Measurements from ENCODE around the gene SIRPB2.
"Not testable (repeated sequence)": the region's sequence is repeated elsewhere in the genome, so short reads cannot be mapped to it uniquely, and the experiment has no call there.

SIRPB2 gene

DNA sequence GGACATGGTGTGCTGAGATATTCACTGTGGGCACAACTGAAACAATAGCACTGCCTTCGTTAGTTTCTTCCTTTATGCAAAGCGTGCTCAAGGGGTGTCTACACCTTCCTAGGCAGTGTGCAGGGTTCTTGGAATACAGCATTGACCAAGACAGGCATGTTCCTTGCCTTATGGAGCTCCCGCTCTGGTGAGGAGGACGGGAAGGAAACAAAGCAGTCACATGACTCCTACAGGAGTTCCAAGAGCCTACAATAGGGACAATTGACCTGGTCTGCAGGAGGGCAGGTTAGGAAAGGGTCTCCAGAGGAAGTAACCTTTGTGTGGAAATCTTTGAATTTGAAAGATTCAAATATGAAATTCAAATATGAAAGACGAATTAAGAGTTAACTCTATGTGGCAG, 25.8 kb upstream of the SIRPB2 start:
- in situ Hi-C loops (cut with HindIII; ENCODE audit: low pct_unique_long_range_greater_than_20kb, low sequenced_read_pairs) = no loop called here
- TF ChIP-seq JUND (IDR thresholded peaks at IDR 0.05; ENCODE audit: low read depth) = no peak
- no peak for DNase-seq (ENCODE audit: low read depth in 1 of 2, low spot score in 1 of 2)

DNA sequence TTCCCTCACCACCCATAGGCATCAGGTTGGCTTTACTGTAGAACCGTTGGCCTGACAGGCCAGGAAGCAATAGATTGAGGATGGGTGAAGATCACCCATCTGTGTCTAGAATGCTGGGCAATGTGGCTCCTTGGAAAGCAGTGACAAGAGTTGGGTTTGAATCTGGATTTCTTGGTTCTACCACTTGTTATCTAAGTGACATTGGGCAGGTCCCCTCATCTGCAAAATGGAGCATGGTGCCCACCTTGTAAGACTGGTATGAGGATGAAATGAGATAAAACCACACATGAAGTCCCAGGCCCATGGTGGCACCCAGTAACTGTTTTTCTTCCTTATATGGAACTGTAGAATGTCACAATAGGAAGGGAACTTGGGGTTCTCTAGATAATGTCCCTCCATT, 22.6 kb upstream of the SIRPB2 start:
- in situ Hi-C loops (cut with HindIII; ENCODE audit: low pct_unique_long_range_greater_than_20kb, low sequenced_read_pairs) = no loop called here
- TF ChIP-seq JUND (IDR thresholded peaks at IDR 0.05; ENCODE audit: low read depth) = no peak
- DNase-seq (ENCODE audit: low read depth in 1 of 2, low spot score in 1 of 2) = no peak

- TF ChIP-seq JUND (IDR thresholded peaks at IDR 0.05; ENCODE audit: low read depth) = no peak
- in situ Hi-C loops (cut with HindIII; ENCODE audit: low pct_unique_long_range_greater_than_20kb, low sequenced_read_pairs) = no loop called here
- peak; percentile 17 to 55 for DNase-seq (ENCODE audit: low read depth in 1 of 2, low spot score in 1 of 2)
Observed at GRCh38 chr20:1509237-1509636, 18.0 kb upstream of the SIRPB2 start.

- DNase-seq (ENCODE audit: low read depth in 1 of 2, low spot score in 1 of 2) = no peak
- no peak for TF ChIP-seq JUND (IDR thresholded peaks at IDR 0.05; ENCODE audit: low read depth)
- in situ Hi-C loops (cut with HindIII; ENCODE audit: low pct_unique_long_range_greater_than_20kb, low sequenced_read_pairs) = no loop called here
Observed at GRCh38 chr20:1508574-1508973, 17.4 kb upstream of the SIRPB2 start.

DNA sequence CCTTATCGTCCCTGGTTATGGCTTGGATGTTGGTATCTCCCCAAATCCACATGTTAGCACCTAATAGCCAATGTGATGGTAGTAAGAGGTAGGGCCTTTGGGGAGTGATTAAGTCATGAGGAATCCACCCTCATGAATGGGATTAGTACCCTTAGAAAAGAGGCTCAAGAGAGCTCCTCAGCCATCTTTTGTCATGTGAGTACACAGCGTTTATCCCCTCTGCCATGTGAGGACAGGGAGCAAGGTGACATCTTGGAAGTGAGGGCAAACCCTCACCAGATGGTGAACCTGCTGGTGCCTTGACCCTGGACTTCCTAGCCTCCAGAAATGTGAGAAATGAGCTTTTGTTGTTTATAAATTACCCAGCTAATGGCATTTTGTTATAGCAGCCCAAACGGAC, 16.1 kb upstream of the SIRPB2 start:
- TF ChIP-seq JUND (IDR thresholded peaks at IDR 0.05; ENCODE audit: low read depth) = no peak
- in situ Hi-C loops (cut with HindIII; ENCODE audit: low pct_unique_long_range_greater_than_20kb, low sequenced_read_pairs) = no loop called here
- DNase-seq (ENCODE audit: low read depth in 1 of 2, low spot score in 1 of 2) = no peak

GRCh38 chr20:1505871-1506270, 14.7 kb upstream of the SIRPB2 start:
- DNase-seq (ENCODE audit: low read depth in 1 of 2, low spot score in 1 of 2) = no peak
- in situ Hi-C loops (cut with HindIII; ENCODE audit: low pct_unique_long_range_greater_than_20kb, low sequenced_read_pairs) = no loop called here
- TF ChIP-seq JUND (IDR thresholded peaks at IDR 0.05; ENCODE audit: low read depth) = no peak

- DNase-seq (ENCODE audit: low read depth in 1 of 2, low spot score in 1 of 2) = no peak
- in situ Hi-C loops (cut with HindIII; ENCODE audit: low pct_unique_long_range_greater_than_20kb, low sequenced_read_pairs) = no loop called here
- no peak for TF ChIP-seq JUND (IDR thresholded peaks at IDR 0.05; ENCODE audit: low read depth)
Observed at GRCh38 chr20:1505361-1505760, 14.1 kb upstream of the SIRPB2 start.

DNA sequence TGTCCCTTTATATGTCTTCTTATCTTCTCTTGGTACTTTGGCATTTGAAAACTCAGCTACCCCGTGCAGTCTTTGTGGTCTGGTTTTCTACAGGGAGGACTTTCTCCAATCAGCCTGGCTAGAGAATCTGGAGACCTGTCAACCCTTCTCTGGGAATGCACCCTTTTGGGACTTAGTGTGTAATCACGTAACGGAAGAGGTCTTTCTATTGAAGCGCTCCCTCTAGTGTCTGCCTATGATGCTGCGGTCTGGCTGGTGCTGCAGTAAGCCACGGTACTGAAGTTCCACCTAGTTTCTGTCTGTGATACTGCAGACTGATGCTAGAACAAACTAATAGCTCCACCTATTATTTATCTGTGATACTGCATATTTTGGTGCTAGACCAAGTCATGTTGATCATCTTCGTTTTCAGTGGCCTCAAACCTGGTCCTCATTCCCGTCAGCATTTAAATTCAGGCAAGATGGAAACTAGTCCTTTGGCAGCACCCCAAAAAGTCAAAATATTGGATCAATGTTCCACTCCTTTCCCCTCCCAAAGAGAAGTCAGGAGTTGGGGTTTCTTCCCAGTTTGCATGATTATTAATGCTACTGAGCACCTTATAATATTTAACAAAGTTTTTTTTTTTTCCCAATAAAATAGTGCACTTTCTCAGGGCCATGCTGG, 12.5 kb upstream of the SIRPB2 start:
- in situ Hi-C loops (cut with HindIII; ENCODE audit: low pct_unique_long_range_greater_than_20kb, low sequenced_read_pairs) = no loop called here
- TF ChIP-seq JUND (IDR thresholded peaks at IDR 0.05; ENCODE audit: low read depth) = no peak
- DNase-seq (ENCODE audit: low read depth in 1 of 2, low spot score in 1 of 2) = peak; percentile 56 to 86

GRCh38 chr20:1500496-1500895, 9.3 kb upstream of the SIRPB2 start:
- in situ Hi-C loops (cut with HindIII; ENCODE audit: low pct_unique_long_range_greater_than_20kb, low sequenced_read_pairs) = no loop called here
- DNase-seq (ENCODE audit: low read depth in 1 of 2, low spot score in 1 of 2) = no peak
- TF ChIP-seq JUND (IDR thresholded peaks at IDR 0.05; ENCODE audit: low read depth) = no peak

- no peak for TF ChIP-seq JUND (IDR thresholded peaks at IDR 0.05; ENCODE audit: low read depth)
- peak in 1 of 2 experiments; percentile 67 for DNase-seq (ENCODE audit: low read depth in 1 of 2, low spot score in 1 of 2)
- in situ Hi-C loops (cut with HindIII; ENCODE audit: low pct_unique_long_range_greater_than_20kb, low sequenced_read_pairs) = no loop called here
Observed at GRCh38 chr20:1499528-1500420, 8.6 kb upstream of the SIRPB2 start.

- in situ Hi-C loops (cut with HindIII; ENCODE audit: low pct_unique_long_range_greater_than_20kb, low sequenced_read_pairs); DNase-seq (ENCODE audit: low read depth in 1 of 2, low spot score in 1 of 2): not testable (repeated sequence)
Observed at GRCh38 chr20:1497371-1497770, 6.2 kb upstream of the SIRPB2 start.

- in situ Hi-C loops (cut with HindIII; ENCODE audit: low pct_unique_long_range_greater_than_20kb, low sequenced_read_pairs) = no loop called here
- TF ChIP-seq JUND (IDR thresholded peaks at IDR 0.05; ENCODE audit: low read depth) = no peak
- DNase-seq (ENCODE audit: low read depth in 1 of 2, low spot score in 1 of 2) = peak in 1 of 2 experiments; percentile 7
Observed at GRCh38 chr20:1496930-1497329, 5.7 kb upstream of the SIRPB2 start.

DNA sequence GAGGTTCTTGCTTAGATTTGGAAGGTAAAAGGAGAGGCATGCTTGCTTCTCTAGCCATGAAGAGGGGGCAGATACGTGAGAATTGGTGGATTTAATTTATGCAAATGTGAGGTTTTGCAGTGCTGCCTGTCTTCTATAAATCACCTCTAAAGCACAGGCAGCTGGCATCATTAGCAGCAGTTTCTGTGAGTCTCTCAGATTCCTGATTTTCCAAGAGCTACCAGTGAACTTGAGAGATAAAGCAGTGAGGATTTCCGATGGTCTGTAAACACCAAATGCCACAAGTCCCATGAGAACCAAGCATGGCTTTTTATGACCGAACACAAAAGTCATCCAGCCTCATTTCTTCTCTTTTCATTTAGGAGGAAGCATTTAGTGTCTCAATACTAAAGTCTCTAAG, 3.2 kb upstream of the SIRPB2 start:
- no peak for TF ChIP-seq JUND (IDR thresholded peaks at IDR 0.05; ENCODE audit: low read depth)
- in situ Hi-C loops (cut with HindIII; ENCODE audit: low pct_unique_long_range_greater_than_20kb, low sequenced_read_pairs) = no loop called here
- DNase-seq (ENCODE audit: low read depth in 1 of 2, low spot score in 1 of 2) = no peak

Data from T47D (cell line).